Measurements from ENCODE around the gene ANKRD12. TPM values are rescaled to one million over a fixed set of nuclear protein-coding genes. Genes with fewer than 3 reads are reported as not detected.

The ANKRD12 gene
- total RNA-seq, 1 experiment from 2014 or later, result 31.6 TPM

DNA sequence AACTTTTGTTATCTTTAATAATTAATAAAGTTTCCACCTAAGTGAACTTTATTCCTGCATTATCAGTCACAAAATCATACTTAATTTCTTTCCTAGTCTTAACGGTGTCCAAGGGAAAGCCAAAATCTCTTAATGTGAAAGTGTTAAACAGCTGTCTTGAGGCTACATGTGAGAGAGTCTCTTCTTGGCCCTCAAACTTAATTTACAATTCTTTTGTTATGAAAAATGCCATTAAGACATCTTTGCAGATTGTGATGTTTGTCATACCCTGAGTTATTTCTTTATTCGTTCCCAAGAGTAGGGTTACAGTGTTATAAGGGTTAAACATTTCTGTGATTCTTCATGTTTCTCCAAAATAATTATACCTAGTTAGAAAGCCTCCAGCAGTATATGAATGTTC is 64.6 kb downstream of the ANKRD12 start:
- CTCF ChIA-PET, result no interaction called here
- H3K27ac ChIP-seq, result no peak overlapping the region

GRCh38 chr18:9204659-9205058 is 68.1 kb downstream of the ANKRD12 start:
- no peak overlapping the region for H3K4me3 ChIP-seq
- no peaks in the 10 kb centered on the region for H3K4me1 ChIP-seq (replicated peaks; ENCODE audit: insufficient read depth)
- DNase-seq, result no peak
- H3K4me2 ChIP-seq, result no peak overlapping the region
- no peak overlapping the region for H3K27ac ChIP-seq
- ChIA-PET CTCF (no interaction called here), POLR2A (ENCODE audit: unreplicated experiment) (no interaction called here)
- H3K27me3 ChIP-seq (ENCODE audit: insufficient read depth, low read depth), result no peaks in the 10 kb centered on the region
- no peaks in the 10 kb centered on the region for H3K79me2 ChIP-seq (ENCODE audit: low read depth)
- H2AFZ ChIP-seq, result no peak overlapping the region
- no peaks in the 10 kb centered on the region for H3K36me3 ChIP-seq (ENCODE audit: low read depth)
- BruUV-seq (replicated peaks), result no TSS peak
- H3K9me2 ChIP-seq (ENCODE audit: insufficient read depth), result no peaks in the 10 kb centered on the region
- TF ChIP-seq, protein P1, sequence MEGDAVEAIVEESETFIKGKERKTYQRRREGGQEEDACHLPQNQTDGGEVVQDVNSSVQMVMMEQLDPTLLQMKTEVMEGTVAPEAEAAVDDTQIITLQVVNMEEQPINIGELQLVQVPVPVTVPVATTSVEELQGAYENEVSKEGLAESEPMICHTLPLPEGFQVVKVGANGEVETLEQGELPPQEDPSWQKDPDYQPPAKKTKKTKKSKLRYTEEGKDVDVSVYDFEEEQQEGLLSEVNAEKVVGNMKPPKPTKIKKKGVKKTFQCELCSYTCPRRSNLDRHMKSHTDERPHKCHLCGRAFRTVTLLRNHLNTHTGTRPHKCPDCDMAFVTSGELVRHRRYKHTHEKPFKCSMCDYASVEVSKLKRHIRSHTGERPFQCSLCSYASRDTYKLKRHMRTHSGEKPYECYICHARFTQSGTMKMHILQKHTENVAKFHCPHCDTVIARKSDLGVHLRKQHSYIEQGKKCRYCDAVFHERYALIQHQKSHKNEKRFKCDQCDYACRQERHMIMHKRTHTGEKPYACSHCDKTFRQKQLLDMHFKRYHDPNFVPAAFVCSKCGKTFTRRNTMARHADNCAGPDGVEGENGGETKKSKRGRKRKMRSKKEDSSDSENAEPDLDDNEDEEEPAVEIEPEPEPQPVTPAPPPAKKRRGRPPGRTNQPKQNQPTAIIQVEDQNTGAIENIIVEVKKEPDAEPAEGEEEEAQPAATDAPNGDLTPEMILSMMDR (conservative IDR thresholded peaks at IDR 0.05), result no peak
- no peak for TF ChIP-seq EZH2 (IDR thresholded peaks at IDR 0.05; ENCODE audit: low read depth)
- no peaks in the 10 kb centered on the region for H4K20me1 ChIP-seq (ENCODE audit: insufficient read depth)
- no peaks in the 10 kb centered on the region for H3F3A ChIP-seq (ENCODE audit: insufficient read depth, low read depth)
- intact Hi-C loops (cut with micrococcal nuclease; ENCODE audit: unreplicated experiment), result no loop called here
- no peaks in the 10 kb centered on the region for H3K9me3 ChIP-seq (ENCODE audit: insufficient read depth, low read depth)

More for the DNA sequence above, 64.6 kb downstream of the ANKRD12 start:
- Histone ChIP-seq H2AFZ (no peak overlapping the region), H3F3A (ENCODE audit: insufficient read depth, low read depth) (no peaks in the 10 kb centered on the region), H3K9me3 (ENCODE audit: insufficient read depth, low read depth) (no peaks in the 10 kb centered on the region), H3K4me1 (replicated peaks; ENCODE audit: insufficient read depth) (no peaks in the 10 kb centered on the region), H4K20me1 (ENCODE audit: insufficient read depth) (no peaks in the 10 kb centered on the region; the same call in 1 of the 2 replicates), H3K4me2 (no peak overlapping the region), H3K27me3 (ENCODE audit: insufficient read depth, low read depth) (no peaks in the 10 kb centered on the region), H3K4me3 (no peak overlapping the region), H3K36me3 (ENCODE audit: low read depth) (no peaks in the 10 kb centered on the region), H3K79me2 (ENCODE audit: low read depth) (no peaks in the 10 kb centered on the region), H3K9me2 (ENCODE audit: insufficient read depth) (no peaks in the 10 kb centered on the region)
- intact Hi-C loops (cut with micrococcal nuclease; ENCODE audit: unreplicated experiment), result no loop called here
- BruUV-seq (replicated peaks), result no TSS peak
- no peak for DNase-seq
- TF ChIP-seq, protein P1 (conservative IDR thresholded peaks at IDR 0.05), result no peak
- no peak for TF ChIP-seq EZH2 (IDR thresholded peaks at IDR 0.05; ENCODE audit: low read depth)
- POLR2A ChIA-PET (ENCODE audit: unreplicated experiment), result no interaction called here

GRCh38 chr18:9206421-9206820 is 69.8 kb downstream of the ANKRD12 start:
- Histone ChIP-seq H3K27me3 (ENCODE audit: insufficient read depth, low read depth) (no peaks in the 10 kb centered on the region), H3K9me2 (ENCODE audit: insufficient read depth) (no peaks in the 10 kb centered on the region), H3K4me1 (replicated peaks; ENCODE audit: insufficient read depth) (no peaks in the 10 kb centered on the region), H2AFZ (no peak overlapping the region), H4K20me1 (ENCODE audit: insufficient read depth) (no peaks in the 10 kb centered on the region), H3K36me3 (ENCODE audit: low read depth) (no peaks in the 10 kb centered on the region), H3K9me3 (ENCODE audit: insufficient read depth, low read depth) (no peaks in the 10 kb centered on the region), H3K4me2 (no peak overlapping the region), H3K79me2 (ENCODE audit: low read depth) (no peaks in the 10 kb centered on the region), H3K27ac (no peak overlapping the region), H3F3A (ENCODE audit: insufficient read depth, low read depth) (no peaks in the 10 kb centered on the region), H3K4me3 (no peak overlapping the region)
- POLR2A ChIA-PET (ENCODE audit: unreplicated experiment), result no interaction called here
- no peak for DNase-seq
- no peak for TF ChIP-seq EZH2 (IDR thresholded peaks at IDR 0.05; ENCODE audit: low read depth)
- TF ChIP-seq, protein P1 (conservative IDR thresholded peaks at IDR 0.05), result no peak
- BruUV-seq (replicated peaks), result no TSS peak
- intact Hi-C loops (cut with micrococcal nuclease; ENCODE audit: unreplicated experiment), result no loop called here
- CTCF ChIA-PET, result no interaction called here

Measured in PC-9 (cell line).